GM21529 (cell line): ENCODE results near the gene TDRD9.
A peak's percentile ranks its signal among the peaks of the same experiment; 100 is the strongest.

Experiments
- ATAC-seq: cut with Tn5 transposase; IDR thresholded peaks from one replicate; pipeline ENCODE4 v1.9.1; 2021; ENCODE audit not compliant: unreplicated experiment

Gene TDRD9

GRCh38 chr14:104066719-104067295 is 138.6 kb downstream of the TDRD9 start:
- no peak for ATAC-seq

- ATAC-seq: no peak
These were observed 141.3 kb downstream of the TDRD9 start for GRCh38 chr14:104069541-104069940.

GRCh38 chr14:104072586-104072985 is 144.3 kb downstream of the TDRD9 start:
- no peak for ATAC-seq

- ATAC-seq: no peak
These were observed 145.5 kb downstream of the TDRD9 start for GRCh38 chr14:104073764-104074163.

GRCh38 chr14:104075530-104076151 is 147.4 kb downstream of the TDRD9 start:
- no peak for ATAC-seq

GRCh38 chr14:104076743-104077142 is 148.5 kb downstream of the TDRD9 start:
- ATAC-seq: no peak

GRCh38 chr14:104078031-104078455 is 149.8 kb downstream of the TDRD9 start:
- peak; percentile 95 for ATAC-seq

- no peak for ATAC-seq
These were observed 152.4 kb downstream of the TDRD9 start for GRCh38 chr14:104080376-104081260.

- ATAC-seq: no peak
These were observed 153.1 kb downstream of the TDRD9 start for GRCh38 chr14:104081261-104081835.

GRCh38 chr14:104081951-104082464 is 153.8 kb downstream of the TDRD9 start:
- no peak for ATAC-seq

- ATAC-seq: no peak
These were observed 154.6 kb downstream of the TDRD9 start for GRCh38 chr14:104082807-104083206.

- ATAC-seq: no peak
These were observed 156.2 kb downstream of the TDRD9 start for GRCh38 chr14:104084251-104085002.

GRCh38 chr14:104085032-104085888 is 157.0 kb downstream of the TDRD9 start, which contains the start of gene ASPG:
ASPG (plus strand) TSS chr14:104085700; CDS start chr14:104085771, 71 bp downstream.
- no peak for ATAC-seq

GRCh38 chr14:104085889-104086201 is 157.6 kb downstream of the TDRD9 start:
- no peak for ATAC-seq

GRCh38 chr14:104086210-104086660 is 158.0 kb downstream of the TDRD9 start:
- no peak for ATAC-seq

- ATAC-seq: no peak
These were observed 158.6 kb downstream of the TDRD9 start for GRCh38 chr14:104086661-104087461.

- ATAC-seq: no peak
These were observed 159.2 kb downstream of the TDRD9 start for GRCh38 chr14:104087505-104087904.

- no peak for ATAC-seq
These were observed 160.0 kb downstream of the TDRD9 start for GRCh38 chr14:104087981-104088850.
